Measurements from ENCODE around the gene AXIN1.

AXIN1 gene

GRCh38 chr16:240559-240958, 112.0 kb downstream of the AXIN1 start:
- DNase-seq (ENCODE audit: low spot score), result no peak

- DNase-seq (ENCODE audit: low spot score), result no peak
These were observed 112.6 kb downstream of the AXIN1 start for GRCh38 chr16:239948-240277.
